ENCODE measurements around the gene TOR3A.

GRCh38 chr1:179080866-179081686 is 794 bp upstream of the TOR3A start:
- TF ChIP-seq TAF1 (IDR thresholded peaks at IDR 0.05; ENCODE audit: borderline replicate concordance, insufficient read depth, low read length) (no peak), POLR2AphosphoS5 (IDR thresholded peaks at IDR 0.05; ENCODE audit: low read depth, low read length) (no peak), SIN3A (IDR thresholded peaks at IDR 0.05; ENCODE audit: borderline replicate concordance, insufficient read depth, low read length) (no peak)

Measured in PFSK-1 (cell line).